NOMO-1 treated with dmso at 0.1 percent for 144 hours (cell line): ENCODE measurements around the gene GBX2.

Source experiments
- DNase-seq: peaks from one replicate; lab custom pipeline; 2025; ENCODE audit not compliant: unreplicated experiment; lab: John Stamatoyannopoulos, UW

The GBX2 gene

DNA sequence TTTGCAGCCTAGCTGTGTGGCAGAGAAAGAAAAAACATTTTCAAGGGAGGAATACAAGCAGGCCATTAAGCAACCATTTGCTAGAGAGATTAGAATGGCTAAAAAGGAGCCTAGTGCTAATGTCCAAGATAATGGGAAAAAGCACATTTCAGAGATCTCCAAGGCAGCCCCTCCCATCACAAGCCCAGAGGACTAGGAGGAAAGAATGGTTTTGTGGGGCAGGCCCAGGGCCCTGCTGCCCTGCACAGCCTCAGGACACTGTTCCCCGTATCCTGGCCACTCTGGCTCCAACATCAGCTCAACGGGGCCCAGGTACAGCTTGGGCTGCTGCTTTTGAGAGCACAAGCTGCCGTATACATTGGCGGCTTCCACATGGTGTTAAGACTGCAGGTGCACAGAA lies 16.5 kb upstream of the GBX2 start:
- no peak for DNase-seq

DNA sequence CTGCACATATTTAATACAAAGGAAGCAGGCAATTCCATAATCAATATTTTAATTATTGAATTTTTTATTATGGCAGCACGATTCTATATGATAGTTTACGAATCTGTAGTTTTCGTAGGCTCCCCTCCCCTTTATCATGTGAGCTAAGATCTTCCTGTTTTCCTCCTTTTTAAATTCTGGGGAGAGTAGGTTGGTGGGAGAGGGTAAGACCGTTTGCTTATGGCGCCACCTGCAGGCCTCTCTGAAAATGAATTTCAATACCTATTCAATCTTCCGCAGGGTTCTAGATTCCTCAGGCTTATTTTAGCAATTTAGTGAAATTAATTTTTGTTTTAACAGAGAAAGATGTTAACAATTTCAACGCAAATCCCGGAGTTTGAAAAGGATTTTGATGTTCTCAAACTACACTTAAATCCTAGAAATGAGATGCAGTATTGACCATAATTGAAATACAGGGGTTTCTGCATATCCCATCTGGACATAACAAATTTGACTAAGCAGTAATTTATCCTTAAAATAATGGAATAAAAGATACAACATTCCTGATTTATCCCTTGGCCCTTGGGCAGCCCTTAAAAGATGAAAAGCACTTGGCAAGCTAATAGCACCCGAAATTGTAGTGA lies 12.8 kb upstream of the GBX2 start:
- DNase-seq, result peak; percentile 1

DNA sequence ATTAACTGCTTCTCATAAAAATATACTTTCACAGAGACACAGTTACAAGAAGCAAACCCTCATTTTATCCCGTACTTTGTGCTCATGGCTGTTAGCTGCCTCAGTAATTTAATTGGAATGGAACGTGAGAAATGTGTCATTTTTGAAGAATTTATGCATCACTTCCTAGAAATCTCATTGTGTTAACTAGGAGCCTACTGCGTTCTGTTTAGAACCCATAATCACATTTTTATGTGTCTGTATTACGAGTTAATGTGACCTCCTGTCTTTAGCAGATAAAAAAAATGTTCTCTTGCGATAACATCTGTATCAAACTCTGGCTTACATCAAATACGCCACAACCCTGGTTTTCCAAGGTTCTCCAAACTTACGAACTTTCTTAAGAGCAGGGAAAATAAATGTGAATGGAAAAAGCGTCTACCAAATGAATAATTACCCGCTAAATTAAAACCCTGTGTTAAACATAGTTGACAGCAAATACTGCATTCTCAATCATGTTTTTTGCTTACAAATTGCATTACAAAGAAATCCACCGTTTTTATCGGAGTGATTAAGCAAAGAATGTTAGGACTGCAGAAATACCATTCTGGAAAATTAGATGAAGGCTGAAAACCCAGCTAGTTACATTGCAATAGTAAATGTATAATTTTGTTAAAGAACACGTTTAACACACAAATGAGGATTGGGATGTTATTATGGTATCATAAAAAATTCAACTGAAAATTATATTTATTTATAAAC lies 12.1 kb upstream of the GBX2 start:
- DNase-seq, result no peak

DNA sequence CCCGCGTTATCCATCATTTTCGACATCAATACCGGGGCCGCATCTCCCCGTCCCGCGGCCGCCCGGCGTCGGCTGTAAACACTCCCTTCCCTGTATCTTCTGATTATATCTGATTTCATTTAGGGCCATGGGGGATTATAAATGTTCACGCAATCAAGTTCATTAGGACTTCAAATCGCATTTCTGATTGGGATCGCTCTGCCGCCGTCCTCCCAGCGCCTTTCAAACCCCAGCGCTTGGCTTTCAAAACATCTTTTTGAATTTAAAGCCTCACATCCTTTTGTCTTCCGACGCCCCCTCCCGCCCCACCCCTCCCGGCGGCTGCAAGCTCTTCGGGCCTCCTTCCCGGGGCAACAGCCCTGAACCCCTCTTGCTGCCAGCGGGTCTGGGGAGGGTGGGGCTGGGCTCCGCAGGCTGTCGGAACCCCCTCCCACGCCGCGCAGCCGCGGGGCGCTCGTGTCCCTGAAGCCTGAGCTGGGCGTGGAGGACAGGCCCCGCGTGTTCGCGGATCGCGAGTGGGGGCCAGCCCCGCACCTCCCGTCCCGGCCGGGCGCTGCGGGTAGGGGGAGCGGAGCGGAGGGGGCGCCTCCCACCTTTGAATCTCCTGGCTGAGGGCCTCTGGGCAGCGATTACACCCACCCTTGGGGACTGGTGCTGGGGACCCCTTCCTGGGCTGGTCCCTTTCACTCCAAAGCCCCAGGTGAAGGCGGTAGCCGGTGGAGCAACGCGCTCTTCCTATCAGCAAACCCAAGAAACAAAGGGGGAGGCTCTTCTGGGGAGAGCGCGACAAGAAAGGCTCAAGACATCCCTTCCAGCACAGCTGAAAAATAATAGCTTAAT lies 11.3 kb upstream of the GBX2 start:
- DNase-seq, result no peak

DNA sequence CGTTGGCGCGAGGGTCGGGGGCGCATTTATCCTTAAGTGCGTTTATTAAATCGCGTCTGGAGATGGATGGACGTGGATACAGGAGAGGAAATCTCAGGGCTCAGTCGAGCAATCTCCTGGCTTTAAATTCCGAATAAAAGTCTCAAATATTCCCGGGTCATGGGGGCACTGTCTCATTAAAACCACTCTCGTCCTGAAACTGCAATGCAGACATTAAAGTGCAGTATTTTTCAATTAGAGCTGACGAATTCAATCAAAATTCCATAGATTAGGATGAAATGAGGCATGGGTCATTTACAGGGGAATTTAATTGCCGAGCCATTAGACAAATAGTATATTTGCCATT lies 10.7 kb upstream of the GBX2 start:
- DNase-seq, result no peak

DNA sequence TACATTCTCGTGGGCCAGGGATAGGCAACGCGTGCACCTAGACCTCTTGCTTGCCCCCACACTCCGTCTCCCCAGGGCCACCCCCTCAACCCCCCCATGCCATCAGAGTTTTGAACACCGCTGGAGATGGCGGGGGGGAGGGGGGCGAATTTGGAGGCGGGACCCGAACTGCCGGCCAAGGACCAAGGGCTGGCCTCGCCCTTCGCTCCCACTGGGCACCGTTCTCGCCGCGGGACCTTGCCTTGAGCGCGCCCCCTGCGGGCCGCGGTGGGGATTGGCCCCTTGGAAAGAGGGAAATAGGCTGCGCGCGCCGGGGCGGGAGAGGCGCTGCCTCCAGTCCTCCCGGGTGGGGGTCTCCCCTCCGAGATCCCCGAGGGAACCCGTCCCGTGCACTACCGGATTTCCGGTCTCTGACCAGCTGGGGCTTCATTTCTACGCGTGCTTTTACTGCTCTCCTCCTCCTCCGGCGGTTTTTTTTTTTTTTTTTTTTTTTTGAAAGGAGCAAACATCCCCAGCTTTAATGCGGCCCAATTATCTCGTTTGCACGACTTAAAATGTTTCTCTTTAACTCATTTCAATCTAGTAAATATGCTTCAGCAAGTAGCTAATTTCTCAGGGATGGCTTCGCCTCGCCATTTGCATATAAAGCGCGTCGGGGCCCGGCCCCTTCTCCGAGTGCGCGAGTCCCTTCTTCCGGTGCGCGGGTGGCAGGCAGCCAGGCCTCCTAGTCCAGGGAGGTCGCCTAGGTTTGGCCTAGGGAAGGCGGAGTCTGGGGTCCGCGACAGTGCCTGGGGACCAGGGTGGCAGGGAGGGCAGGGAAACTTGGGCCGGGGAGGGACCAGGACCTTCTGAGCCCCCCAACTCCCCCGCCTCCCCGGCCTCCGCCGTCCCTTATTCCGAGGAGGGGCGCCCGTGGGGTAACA lies 10.0 kb upstream of the GBX2 start:
- no peak for DNase-seq

DNA sequence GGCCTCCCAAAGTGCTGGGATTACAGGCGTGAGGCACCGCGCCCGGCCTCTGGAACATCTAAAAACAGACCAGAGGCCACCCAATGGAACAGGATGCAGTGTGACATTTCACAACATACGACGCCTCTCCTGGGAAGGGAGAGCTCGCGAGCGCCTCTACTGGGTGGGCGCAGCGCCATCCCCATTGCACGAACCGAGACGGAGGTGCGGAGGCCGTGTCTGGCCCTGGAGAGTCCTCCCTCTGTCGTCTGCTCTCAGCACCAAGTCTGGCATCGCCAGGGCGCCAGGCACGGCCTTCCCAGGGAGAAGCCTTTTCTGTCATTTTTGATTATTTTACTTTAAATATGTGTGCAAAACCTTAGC lies 9.4 kb upstream of the GBX2 start:
- no peak for DNase-seq

DNA sequence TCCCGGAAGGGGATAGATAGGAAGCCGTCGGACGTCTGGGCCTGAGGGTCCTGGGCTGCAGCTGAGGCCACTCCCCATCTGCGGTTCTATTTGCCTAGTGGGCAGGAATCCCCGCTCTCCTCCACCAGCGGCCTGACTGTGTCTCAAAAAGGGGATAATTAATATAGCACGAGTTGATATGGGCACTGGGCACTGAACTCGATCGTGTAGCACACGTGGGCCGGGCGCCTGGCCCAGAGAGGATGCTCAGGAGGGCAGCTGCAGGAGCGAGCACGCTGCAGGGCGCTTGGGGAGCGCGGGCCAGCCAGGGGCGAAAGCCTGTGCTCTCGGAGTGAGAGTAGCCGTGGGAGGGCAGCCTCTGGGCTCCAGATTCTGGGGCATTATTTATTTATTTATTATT lies 8.8 kb upstream of the GBX2 start:
- DNase-seq, result no peak

DNA sequence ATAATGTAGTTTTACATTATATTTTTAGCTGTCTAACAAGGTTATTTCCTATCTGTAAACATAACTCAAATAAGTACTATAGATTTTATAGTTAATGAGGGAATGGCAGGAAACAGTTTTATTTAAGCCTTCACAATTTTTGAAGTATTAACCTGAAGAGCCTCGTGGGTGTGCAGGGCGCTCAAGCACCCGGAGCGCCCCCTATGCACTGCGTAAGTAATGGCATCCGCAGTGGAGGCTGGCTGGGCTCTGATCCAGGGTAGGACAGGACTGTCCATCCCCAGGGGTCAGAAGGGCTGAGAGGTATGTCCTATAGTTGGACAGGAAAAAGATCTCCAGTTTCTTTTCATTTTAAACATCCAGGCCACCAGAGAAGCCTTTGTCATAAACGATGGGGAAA lies 8.2 kb upstream of the GBX2 start:
- DNase-seq, result peak; percentile 0

DNA sequence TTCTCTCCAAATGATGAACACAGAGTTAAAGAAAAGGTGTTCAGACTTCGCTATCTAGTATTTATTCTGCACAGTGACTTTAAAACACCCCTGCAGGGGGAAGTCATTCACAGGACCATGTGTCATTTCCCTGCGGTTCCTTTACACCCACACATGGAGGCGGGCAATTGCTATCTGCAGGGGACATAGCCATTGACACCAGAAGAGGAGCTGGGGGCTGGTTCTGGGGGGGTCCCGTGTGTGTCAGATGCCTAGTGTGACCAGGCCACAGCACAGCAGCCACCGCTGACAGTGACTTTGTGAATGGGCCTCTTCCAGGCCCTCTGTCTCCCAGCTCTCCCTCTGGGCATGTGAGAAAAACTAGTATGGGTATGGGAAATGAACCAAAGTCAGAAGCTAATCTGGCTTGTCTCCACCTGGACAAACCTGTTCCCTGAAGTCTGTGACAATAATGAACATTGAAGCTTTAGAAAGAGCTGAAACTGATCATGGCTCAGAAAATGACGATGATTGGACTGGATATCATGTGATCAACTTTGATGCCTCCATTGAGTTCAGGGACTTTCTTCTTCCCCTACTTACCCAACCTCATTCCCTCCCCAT lies 7.5 kb upstream of the GBX2 start:
- no peak for DNase-seq

DNA sequence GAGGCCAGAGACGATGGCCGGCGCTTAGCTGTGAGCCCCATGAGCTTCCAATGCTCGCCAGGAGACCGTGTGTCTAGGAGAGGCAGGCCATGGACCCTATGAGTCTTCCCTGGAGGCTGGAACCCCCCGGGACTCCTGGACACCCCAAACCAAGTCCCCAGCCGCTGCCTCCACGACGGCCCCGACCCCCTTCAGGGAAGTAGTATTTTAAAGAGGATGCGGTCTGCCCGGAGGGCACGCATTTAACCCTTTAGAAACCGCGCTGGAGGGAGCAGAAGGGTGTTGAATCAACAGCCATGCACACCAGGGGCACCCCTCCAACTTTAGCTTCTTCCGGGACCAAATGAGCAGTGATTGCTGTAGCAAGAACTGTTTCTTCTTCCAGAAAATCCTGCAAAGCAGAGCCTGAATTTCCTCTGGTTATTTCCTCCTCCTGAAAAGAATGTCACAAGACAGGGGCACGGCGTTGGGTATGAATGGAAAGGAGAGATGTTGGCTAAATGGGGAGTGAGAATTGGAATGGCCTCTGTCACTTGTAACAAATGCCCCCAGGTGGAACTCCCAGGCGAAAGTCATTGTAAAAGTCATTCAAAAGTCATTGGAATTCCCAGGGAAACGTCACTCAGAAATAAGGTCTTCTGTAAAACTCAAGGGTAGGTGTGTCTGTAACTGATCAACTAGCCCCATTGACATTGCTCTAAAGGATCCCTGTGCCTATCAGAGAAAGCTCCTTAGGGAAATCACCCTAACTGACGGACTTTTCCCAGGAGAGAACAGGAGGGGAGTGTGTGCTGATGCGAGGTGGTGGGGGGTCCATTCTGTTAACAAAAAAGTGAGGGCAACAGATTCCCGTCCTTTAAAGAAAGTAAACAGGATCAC lies 5.8 kb upstream of the GBX2 start:
- no peak for DNase-seq

DNA sequence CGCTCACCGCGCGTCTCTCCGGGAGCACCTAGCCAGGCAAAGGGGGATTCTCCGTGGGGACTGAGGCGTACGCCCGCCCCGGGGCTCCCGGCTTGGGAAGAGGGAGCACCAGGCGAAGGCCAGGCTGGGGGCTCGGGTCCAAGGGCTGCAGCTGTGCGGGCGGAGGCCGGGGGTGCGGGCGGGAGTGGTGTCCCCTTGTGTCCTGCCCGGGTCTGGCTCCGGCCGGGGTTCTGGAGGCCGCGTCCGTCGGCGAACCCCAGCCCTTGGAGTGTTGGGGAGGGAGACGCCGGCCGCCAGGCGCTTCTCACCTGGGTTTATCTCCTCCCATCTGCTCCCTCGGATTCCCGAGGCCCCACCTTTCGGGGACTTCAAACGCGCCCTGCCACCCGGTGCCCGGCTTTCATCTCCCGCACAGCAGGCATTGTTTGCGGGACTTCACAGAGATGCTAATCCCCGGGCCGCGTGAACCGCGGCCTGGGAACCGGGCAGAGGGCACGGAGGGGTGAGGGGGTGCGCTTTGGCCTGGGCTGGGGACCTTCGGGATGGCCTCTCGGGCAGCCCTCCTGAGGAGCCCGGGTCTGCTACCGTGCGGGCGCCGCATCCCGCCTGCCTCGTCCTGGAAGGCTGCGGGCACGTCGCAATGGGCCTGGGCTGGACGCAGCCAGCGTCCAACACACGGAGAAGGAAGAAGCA lies 5.0 kb upstream of the GBX2 start:
- DNase-seq, result no peak

DNA sequence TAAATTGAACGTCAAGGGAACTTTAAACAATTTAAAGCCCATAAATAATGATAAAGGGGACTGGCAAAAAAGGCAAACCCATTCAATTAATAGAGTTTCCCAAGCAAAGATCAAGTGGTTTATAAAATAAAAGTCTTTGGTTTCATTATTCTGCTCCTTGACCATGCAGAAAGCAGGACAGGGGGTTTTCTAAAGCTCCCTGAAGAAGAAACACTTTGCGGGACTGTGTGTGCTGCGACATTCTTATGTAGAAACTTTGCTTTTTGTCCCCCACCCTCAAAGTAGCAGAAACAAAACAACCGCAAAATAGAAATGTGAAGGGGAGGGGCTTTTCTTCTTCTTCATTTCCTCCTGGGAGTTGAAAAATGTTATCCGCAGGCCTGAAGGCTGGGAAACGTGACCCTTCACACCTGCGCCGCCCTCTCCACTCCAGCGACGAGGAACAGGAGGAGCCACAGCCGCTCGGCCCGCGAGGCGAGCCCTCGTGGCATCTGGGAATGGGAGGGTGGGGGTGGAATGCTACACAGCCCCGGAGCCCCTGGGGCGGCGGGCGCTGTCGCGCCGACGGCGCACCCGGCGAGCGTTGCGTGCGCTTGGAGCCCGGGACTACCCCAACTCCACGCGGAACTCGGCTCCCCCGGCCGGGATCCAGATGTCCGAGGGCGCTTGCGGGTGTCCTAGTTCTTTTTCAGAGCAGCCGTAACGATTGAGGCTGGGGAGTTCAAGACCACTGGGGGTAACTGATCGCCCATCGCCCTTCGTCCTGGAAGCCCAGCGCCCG lies 4.3 kb upstream of the GBX2 start:
- DNase-seq, result no peak

DNA sequence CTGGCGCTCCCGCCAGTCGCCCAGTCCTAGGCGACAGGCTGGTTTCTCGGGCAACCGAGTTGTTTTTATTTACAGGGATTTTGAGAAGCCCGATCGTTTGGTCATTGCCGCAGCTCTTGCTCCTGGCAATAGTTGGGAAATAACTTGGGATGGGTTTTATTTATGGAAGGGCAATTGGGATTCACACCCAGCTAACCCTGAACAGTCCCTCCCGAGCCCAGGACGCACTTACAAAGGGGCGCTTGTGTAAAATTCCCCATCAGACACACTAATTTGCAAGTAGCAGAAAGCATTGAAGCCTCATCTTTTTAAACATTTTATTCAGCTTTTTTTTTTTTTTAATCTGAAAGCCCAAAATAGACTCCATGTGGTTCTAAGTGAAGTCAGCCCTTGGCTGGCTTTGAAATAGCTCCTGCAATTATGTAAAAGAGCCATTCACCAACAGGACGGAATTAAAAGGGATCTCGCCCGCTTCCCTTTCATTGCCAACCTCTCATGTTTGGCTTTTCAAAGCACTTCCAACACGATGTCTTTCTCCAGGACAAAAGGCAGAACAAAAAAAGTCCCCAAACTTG lies 3.6 kb upstream of the GBX2 start:
- DNase-seq, result no peak

DNA sequence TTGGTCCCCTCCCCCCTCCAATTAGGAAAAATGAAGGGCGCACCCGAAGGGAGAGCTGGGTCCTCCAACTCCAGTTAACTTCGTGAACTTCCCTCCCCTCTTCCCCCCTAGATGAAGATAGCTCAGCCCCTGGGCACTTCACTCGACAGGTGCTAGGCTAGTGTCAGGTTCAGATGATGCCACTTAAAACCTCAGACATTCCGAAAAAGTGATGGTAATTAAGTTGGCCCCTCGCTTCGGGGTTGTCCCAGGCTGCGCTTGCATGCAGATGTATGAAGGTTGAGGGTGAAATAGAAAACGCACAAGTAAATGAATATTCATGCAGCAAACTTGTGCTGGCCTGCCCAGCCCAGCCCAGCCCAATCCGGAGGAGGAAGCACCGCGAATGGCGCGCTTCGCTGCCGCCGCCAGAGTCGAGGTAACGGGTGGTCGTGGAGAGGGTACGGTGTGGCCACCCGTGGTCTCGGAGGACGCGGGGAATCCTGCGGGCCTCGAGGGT lies 3.0 kb upstream of the GBX2 start:
- DNase-seq, result no peak

DNA sequence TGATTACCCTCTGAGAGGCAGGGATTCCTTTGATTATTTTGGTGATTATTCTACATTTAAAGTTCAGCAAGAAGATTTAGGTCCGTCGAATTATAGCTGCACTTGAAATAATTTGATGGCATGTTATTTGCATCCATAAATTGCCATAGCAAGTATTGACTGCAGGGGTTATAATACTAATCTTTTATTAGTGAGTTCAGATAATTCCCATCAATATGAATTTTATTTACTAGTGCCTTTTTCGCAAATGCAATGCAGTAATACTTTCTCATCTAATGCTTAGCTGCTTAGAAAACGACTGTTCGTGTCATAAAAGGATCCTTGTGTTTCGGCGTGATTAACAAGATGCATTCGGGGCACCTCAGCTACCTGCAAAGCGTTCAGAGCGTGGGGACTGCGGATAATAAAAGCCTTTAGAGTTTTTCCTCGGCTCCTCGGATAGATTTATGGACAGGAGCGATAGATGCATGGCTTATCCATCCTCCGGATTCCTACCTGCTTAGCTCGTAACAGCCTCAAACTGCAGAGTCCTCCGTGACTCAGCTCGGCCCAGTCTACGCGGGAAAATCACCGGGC lies 2.5 kb upstream of the GBX2 start:
- no peak for DNase-seq

DNA sequence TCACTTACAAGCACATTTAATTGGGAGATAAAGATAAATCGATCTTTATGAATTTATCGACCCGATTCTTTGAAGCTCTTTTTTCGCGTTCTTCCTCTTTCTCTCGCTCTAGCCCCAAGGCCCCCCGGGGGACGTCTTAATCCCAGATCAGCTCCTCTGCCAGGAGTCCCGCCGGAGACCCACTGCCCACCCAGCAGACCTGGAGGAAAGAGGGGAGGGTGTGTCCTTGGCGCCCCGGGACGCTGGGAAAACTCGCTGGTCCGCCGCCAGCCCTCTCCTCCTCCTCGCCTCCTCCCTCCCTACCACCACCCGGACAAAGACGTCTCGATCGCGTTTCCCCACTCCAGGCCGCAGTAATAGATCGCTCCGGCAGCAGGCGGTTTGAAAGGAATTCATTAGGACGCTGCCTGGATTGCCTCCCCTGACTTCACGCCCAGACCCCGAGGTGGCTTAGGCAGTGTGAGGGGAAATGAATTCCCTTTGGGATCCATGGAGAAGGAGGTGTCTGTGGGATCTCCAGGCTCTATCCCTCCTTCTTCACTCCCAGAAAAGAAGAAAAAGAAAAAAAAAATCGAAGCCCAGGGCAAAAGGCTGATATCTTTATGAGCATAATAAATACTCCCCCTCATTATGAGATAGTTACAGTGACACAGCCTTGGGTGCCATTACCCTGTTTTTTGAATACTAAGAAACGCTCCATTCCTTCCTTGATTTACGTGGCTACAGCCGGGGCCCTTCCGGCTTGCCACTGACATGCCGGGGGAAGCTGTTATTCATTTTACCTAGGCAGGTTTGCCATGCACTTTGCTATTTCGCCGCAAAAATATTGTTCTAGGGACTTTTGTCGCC lies 1.8 kb upstream of the GBX2 start:
- no peak for DNase-seq
